Measurements from ENCODE around the gene C8G. TPM values are rescaled to one million over a fixed set of nuclear protein-coding genes. Genes with fewer than 3 reads are reported as not detected.

The C8G gene
- total and polyA plus RNA-seq, 2 of the 13 experiments (the other 11 are each of a cell fraction or from before 2014, with no cell fraction given) = 4.9 to 12.8 TPM

DNA sequence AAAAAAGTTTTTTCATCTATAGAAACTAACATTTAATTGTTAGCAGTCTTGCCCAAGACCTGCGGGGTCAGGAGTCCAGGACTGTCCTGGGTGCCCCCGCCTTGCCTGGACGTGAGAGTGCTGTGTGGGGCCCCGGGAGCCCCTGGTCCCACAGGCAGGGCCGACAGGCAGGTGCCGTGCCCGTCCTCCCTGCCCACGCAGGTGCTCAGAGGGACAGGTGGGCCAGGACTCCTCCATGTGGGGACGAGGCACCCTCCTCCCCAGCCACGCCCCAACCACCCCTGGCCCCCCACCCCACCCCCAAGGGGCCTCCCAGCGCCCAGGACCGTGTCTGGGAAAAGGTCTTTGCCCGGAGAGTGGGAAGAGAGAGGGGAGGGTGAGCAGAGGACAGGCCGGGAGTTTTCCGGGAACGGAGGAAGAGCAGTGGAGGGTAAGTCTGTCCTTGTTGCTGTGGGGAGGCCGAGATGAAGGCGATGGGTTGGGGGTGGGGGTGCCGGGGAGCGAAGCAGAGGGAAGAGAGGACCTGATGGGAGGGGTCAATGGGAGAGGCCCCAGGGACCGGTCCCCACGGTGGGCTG lies 4.3 kb downstream of the C8G start (continued):
- no peak for TF ChIP-seq EZH2 (conservative IDR thresholded peaks at IDR 0.05; ENCODE audit: low read depth, low read length)
- TF ChIP-seq MIER3 (CRISPR knock-in tag; IDR thresholded peaks at IDR 0.05; ENCODE audit: borderline replicate concordance) = no peak
- TF ChIP-seq ATF2 (CRISPR knock-in tag; IDR thresholded peaks at IDR 0.05) = no peak
- TF ChIP-seq ZNF552 (CRISPR knock-in tag; IDR thresholded peaks at IDR 0.05; ENCODE audit: borderline replicate concordance) = no peak
- 0 out of 2 replicates have a peak, but pooled peaks have one; percentile 18 for TF ChIP-seq ZKSCAN5 (CRISPR knock-in tag; IDR thresholded peaks at IDR 0.05)
- TF ChIP-seq ZNF136 (CRISPR knock-in tag; IDR thresholded peaks at IDR 0.05; ENCODE audit: low read depth) = no peak
- TF ChIP-seq NR0B2 (CRISPR knock-in tag; IDR thresholded peaks at IDR 0.05) = no peak
- no peak for TF ChIP-seq DNMT3B (CRISPR knock-in tag; conservative IDR thresholded peaks at IDR 0.05)
- no peak for TF ChIP-seq RXRA (CRISPR knock-in tag; IDR thresholded peaks at IDR 0.05)
- TF ChIP-seq ZNF816 (CRISPR knock-in tag; IDR thresholded peaks at IDR 0.05; ENCODE audit: borderline replicate concordance) = 0 out of 2 replicates have a peak, but pooled peaks have one; percentile 18
- TF ChIP-seq BRD4 (CRISPR knock-in tag; IDR thresholded peaks at IDR 0.05) = peak; percentile 29; the same call in 1 of the 2 replicates
- no peak for TF ChIP-seq IRF9 (CRISPR knock-in tag; IDR thresholded peaks at IDR 0.05; ENCODE audit: borderline replicate concordance)
- TF ChIP-seq ZNF839 (CRISPR knock-in tag; IDR thresholded peaks at IDR 0.05; ENCODE audit: borderline replicate concordance) = no peak
- peak; percentile 54; the same call in 1 of the 2 replicates for TF ChIP-seq PAXIP1 (CRISPR knock-in tag; conservative IDR thresholded peaks at IDR 0.05)
- TF ChIP-seq, protein P1, sequence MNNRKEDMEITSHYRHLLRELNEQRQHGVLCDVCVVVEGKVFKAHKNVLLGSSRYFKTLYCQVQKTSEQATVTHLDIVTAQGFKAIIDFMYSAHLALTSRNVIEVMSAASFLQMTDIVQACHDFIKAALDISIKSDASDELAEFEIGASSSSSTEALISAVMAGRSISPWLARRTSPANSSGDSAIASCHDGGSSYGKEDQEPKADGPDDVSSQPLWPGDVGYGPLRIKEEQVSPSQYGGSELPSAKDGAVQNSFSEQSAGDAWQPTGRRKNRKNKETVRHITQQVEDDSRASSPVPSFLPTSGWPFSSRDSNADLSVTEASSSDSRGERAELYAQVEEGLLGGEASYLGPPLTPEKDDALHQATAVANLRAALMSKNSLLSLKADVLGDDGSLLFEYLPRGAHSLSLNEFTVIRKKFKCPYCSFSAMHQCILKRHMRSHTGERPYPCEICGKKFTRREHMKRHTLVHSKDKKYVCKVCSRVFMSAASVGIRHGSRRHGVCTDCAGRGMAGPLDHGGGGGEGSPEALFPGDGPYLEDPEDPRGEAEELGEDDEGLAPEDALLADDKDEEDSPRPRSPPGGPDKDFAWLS (CRISPR knock-in tag; IDR thresholded peaks at IDR 0.05; ENCODE audit: borderline replicate concordance) = no peak
- no peak; the same call in 1 of the 2 replicates for TF ChIP-seq BORCS8-MEF2B (CRISPR knock-in tag; IDR thresholded peaks at IDR 0.05)
- TF ChIP-seq ZNF501 (CRISPR knock-in tag; IDR thresholded peaks at IDR 0.05) = no peak
- TF ChIP-seq MED1 (CRISPR knock-in tag; IDR thresholded peaks at IDR 0.05) = 0 out of 2 replicates have a peak, but pooled peaks have one; percentile 44
- TF ChIP-seq, protein P2, sequence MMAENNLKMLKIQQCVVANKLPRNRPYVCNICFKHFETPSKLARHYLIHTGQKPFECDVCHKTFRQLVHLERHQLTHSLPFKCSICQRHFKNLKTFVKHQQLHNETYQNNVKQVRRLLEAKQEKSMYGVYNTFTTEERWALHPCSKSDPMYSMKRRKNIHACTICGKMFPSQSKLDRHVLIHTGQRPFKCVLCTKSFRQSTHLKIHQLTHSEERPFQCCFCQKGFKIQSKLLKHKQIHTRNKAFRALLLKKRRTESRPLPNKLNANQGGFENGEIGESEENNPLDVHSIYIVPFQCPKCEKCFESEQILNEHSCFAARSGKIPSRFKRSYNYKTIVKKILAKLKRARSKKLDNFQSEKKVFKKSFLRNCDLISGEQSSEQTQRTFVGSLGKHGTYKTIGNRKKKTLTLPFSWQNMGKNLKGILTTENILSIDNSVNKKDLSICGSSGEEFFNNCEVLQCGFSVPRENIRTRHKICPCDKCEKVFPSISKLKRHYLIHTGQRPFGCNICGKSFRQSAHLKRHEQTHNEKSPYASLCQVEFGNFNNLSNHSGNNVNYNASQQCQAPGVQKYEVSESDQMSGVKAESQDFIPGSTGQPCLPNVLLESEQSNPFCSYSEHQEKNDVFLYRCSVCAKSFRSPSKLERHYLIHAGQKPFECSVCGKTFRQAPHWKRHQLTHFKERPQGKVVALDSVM (CRISPR knock-in tag; IDR thresholded peaks at IDR 0.05) = no peak
